GM23338 (cell line): ENCODE data around the gene HOMER1.

Experiments
- CREB1 ChIP-seq: fragments of 250-450 bp; sonication (Bioruptor Pico); IDR thresholded peaks from 2 replicates; pipeline ENCODE4 v1.5.0; 2020; ENCODE audit warnings: low read depth, mild to moderate bottlenecking, moderate library complexity
- EZH2 ChIP-seq: fragments of 200-600 bp; sonication (generic); IDR thresholded peaks from one replicate; pipeline ENCODE4 v1.8.0; 2017; ENCODE audit warnings: antibody characterized with exemption, mild to moderate bottlenecking, low read depth; ENCODE audit not compliant: unreplicated experiment
- JUNB ChIP-seq: IDR thresholded peaks from one replicate; pipeline ENCODE4 v1.6.1; 2016; ENCODE audit warnings: antibody characterized with exemption; ENCODE audit not compliant: unreplicated experiment
- POLR2AphosphoS5 ChIP-seq: IDR thresholded peaks from 2 replicates; pipeline ENCODE4 v1.6.1; 2016; ENCODE audit warnings: antibody characterized with exemption, low read depth
- REST ChIP-seq: IDR thresholded peaks from one replicate; pipeline ENCODE4 v1.6.1; 2018; ENCODE audit warnings: antibody characterized with exemption; ENCODE audit not compliant: unreplicated experiment
- ZNF114 ChIP-seq: fragments of 250-450 bp; sonication (Bioruptor Pico); IDR thresholded peaks from 2 replicates; pipeline ENCODE4 v1.5.0; 2020; ENCODE audit warnings: mild to moderate bottlenecking, moderate library complexity
- TF ChIP-seq, protein P1 (sequence below), 2 experiments: fragments of 200-600 bp in 1 of 2; sonication (generic) in 1 of 2; conservative IDR thresholded peaks; 2 replicates each; pipeline versions ENCODE4 v1.5.1 to v1.6.1; 2016 to 2017; ENCODE audit warnings: antibody characterized with exemption in 2 of 2, low read depth in 2 of 2, mild to moderate bottlenecking in 2 of 2, moderate library complexity in 1 of 2

DNA sequence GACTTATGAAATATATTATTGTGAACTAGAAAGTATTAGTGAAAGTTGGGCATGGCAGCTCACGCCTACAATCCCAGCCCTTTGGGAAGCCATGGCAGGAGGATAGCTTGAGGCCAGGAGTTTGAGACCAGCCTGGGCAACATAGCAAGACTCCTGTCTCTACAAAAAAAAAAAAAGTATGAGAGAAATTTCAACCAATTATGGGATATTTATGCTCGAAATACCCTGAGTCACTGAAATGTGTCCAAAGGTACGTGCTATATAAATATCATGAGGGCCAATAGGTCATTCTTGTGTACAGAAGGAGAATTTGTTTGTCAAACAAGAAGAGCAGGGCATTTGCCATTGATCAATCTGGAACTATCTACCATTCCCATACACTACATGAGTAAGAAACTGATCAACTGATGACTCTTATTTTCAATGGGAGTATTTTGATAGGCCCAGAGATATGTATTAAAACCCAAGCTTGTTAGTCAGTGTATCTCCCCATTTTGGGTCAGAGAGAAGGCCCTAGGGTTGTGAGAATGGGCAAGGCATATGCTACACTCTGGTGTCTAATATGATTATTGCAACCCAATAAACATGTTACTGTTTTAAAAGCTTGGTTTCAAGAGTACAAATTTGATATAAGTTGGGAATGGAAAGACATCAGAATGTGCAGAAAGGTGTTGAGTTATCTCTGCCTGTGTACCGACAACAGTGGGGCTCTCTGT is 21.7 kb upstream of the HOMER1 start:
- no peak for TF ChIP-seq REST
- no peak for TF ChIP-seq POLR2AphosphoS5
- TF ChIP-seq, protein P1, sequence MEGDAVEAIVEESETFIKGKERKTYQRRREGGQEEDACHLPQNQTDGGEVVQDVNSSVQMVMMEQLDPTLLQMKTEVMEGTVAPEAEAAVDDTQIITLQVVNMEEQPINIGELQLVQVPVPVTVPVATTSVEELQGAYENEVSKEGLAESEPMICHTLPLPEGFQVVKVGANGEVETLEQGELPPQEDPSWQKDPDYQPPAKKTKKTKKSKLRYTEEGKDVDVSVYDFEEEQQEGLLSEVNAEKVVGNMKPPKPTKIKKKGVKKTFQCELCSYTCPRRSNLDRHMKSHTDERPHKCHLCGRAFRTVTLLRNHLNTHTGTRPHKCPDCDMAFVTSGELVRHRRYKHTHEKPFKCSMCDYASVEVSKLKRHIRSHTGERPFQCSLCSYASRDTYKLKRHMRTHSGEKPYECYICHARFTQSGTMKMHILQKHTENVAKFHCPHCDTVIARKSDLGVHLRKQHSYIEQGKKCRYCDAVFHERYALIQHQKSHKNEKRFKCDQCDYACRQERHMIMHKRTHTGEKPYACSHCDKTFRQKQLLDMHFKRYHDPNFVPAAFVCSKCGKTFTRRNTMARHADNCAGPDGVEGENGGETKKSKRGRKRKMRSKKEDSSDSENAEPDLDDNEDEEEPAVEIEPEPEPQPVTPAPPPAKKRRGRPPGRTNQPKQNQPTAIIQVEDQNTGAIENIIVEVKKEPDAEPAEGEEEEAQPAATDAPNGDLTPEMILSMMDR (conservative IDR thresholded peaks at IDR 0.05; ENCODE audit: low read depth in 2 of 2) = no peak; a peak in 1 of 4 replicates
- no peak for TF ChIP-seq CREB1
- TF ChIP-seq ZNF114 (CRISPR knock-in tag) = no peak
- no peak for TF ChIP-seq EZH2
- TF ChIP-seq JUNB = no peak
